ENCODE results near the gene ALCAM. TPM values are rescaled to one million over a fixed set of nuclear protein-coding genes. Genes with fewer than 3 reads are reported as not detected.

Gene ALCAM
- total RNA-seq, 4 donors from 2014 or later = 23.9 to 45.2 (median 40.5) TPM

GRCh38 chr3:105425153-105425502 lies 58.4 kb downstream of the ALCAM start:
- Histone ChIP-seq H3K36me3 (no peaks in the 10 kb centered on the region), H3K4me1 (no peaks in the 10 kb centered on the region), H3K27me3 (no peaks in the 10 kb centered on the region), H3K9me3 (no peaks in the 10 kb centered on the region), H3K4me3 (no peak overlapping the region), H3K27ac (no peak overlapping the region)
- 90% methylated on average over 4 of the region's 4 CpGs for WGBS, 2 donors
- no peak for DNase-seq (ENCODE audit: low spot score in 2 of 2)
- no peak for TF ChIP-seq POLR2A (IDR thresholded peaks at IDR 0.05)
- TF ChIP-seq CTCF (IDR thresholded peaks at IDR 0.05) = no peak
- no peak for TF ChIP-seq EP300 (IDR thresholded peaks at IDR 0.05)

- no peak for TF ChIP-seq CTCF (IDR thresholded peaks at IDR 0.05)
- TF ChIP-seq POLR2A (IDR thresholded peaks at IDR 0.05) = no peak
- TF ChIP-seq EP300 (IDR thresholded peaks at IDR 0.05) = no peak
- 97 to 100% methylated on average over 1 of the region's 1 CpG for WGBS, 2 donors
Observed at GRCh38 chr3:105427332-105427731, 60.6 kb downstream of the ALCAM start.

GRCh38 chr3:105429034-105429762 lies 62.5 kb downstream of the ALCAM start:
- DNase-seq (ENCODE audit: low spot score in 2 of 2) = no peak
- H3K36me3 ChIP-seq = no peaks in the 10 kb centered on the region
- TF ChIP-seq POLR2A (IDR thresholded peaks at IDR 0.05) = no peak
- no peaks in the 10 kb centered on the region for H3K4me1 ChIP-seq
- no peaks in the 10 kb centered on the region for H3K27me3 ChIP-seq
- H3K27ac ChIP-seq = no peak overlapping the region
- no peaks in the 10 kb centered on the region for H3K9me3 ChIP-seq
- no peak overlapping the region for H3K4me3 ChIP-seq

More at GRCh38 chr3:105427332-105427731, 60.6 kb downstream of the ALCAM start:
- Histone ChIP-seq H3K4me1 (no peaks in the 10 kb centered on the region), H3K27me3 (no peaks in the 10 kb centered on the region), H3K9me3 (no peaks in the 10 kb centered on the region), H3K4me3 (no peak overlapping the region), H3K27ac (no peak overlapping the region), H3K36me3 (no peaks in the 10 kb centered on the region)
- DNase-seq (ENCODE audit: low spot score in 2 of 2) = no peak

GRCh38 chr3:105430455-105430854 lies 63.7 kb downstream of the ALCAM start:
- no peak for DNase-seq (ENCODE audit: low spot score in 2 of 2)
- H3K27me3 ChIP-seq = no peaks in the 10 kb centered on the region
- H3K27ac ChIP-seq = no peak overlapping the region
- no peak overlapping the region for H3K4me3 ChIP-seq
- no peaks in the 10 kb centered on the region for H3K36me3 ChIP-seq
- H3K9me3 ChIP-seq = no peaks in the 10 kb centered on the region
- 89 to 90% methylated on average over 2 of the region's 2 CpGs for WGBS, 2 donors
- no peaks in the 10 kb centered on the region for H3K4me1 ChIP-seq
- TF ChIP-seq EP300 (IDR thresholded peaks at IDR 0.05) = no peak
- TF ChIP-seq CTCF (IDR thresholded peaks at IDR 0.05) = no peak
- TF ChIP-seq POLR2A (IDR thresholded peaks at IDR 0.05) = no peak

GRCh38 chr3:105431200-105431599 lies 64.5 kb downstream of the ALCAM start:
- H3K36me3 ChIP-seq = no peaks in the 10 kb centered on the region
- no peaks in the 10 kb centered on the region for H3K9me3 ChIP-seq
- DNase-seq (ENCODE audit: low spot score in 2 of 2) = no peak
- no peak overlapping the region for H3K4me3 ChIP-seq
- H3K27me3 ChIP-seq = no peaks in the 10 kb centered on the region
- H3K27ac ChIP-seq = no peak overlapping the region
- TF ChIP-seq EP300 (IDR thresholded peaks at IDR 0.05) = no peak
- TF ChIP-seq CTCF (IDR thresholded peaks at IDR 0.05) = no peak
- TF ChIP-seq POLR2A (IDR thresholded peaks at IDR 0.05) = no peak
- no peaks in the 10 kb centered on the region for H3K4me1 ChIP-seq
- 87 to 89% methylated on average over 2 of the region's 2 CpGs for WGBS, 2 donors
